ENCODE data around the gene CD84.

Gene CD84

DNA sequence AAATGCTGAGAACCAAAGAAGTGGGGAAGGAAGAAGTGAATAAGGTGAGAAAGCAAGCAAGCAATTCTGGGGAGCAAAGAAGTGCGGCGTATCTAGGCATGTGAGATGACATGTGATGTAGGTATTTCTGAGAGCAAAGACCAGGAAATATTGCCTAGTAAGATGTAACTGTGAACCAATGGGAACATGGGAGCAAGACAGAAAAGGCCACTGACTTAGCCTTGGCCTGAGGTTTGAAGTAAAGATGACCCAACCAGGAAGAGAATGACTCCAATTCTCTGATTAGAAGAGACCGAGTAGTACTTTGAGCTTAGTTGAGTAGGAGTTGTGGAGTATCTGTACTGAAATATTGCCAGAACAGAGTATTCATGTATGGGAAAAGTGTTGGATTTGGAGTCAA, 87.3 kb downstream of the CD84 start:
- no peak for TF ChIP-seq POLR2AphosphoS5 (IDR thresholded peaks at IDR 0.05; ENCODE audit: low read depth, low read length)
- TF ChIP-seq, protein P1, sequence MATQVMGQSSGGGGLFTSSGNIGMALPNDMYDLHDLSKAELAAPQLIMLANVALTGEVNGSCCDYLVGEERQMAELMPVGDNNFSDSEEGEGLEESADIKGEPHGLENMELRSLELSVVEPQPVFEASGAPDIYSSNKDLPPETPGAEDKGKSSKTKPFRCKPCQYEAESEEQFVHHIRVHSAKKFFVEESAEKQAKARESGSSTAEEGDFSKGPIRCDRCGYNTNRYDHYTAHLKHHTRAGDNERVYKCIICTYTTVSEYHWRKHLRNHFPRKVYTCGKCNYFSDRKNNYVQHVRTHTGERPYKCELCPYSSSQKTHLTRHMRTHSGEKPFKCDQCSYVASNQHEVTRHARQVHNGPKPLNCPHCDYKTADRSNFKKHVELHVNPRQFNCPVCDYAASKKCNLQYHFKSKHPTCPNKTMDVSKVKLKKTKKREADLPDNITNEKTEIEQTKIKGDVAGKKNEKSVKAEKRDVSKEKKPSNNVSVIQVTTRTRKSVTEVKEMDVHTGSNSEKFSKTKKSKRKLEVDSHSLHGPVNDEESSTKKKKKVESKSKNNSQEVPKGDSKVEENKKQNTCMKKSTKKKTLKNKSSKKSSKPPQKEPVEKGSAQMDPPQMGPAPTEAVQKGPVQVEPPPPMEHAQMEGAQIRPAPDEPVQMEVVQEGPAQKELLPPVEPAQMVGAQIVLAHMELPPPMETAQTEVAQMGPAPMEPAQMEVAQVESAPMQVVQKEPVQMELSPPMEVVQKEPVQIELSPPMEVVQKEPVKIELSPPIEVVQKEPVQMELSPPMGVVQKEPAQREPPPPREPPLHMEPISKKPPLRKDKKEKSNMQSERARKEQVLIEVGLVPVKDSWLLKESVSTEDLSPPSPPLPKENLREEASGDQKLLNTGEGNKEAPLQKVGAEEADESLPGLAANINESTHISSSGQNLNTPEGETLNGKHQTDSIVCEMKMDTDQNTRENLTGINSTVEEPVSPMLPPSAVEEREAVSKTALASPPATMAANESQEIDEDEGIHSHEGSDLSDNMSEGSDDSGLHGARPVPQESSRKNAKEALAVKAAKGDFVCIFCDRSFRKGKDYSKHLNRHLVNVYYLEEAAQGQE (IDR thresholded peaks at IDR 0.05; ENCODE audit: insufficient read depth in 1 of 2, low read depth in 2 of 2, low read length in 2 of 2), result no peak
